ENCODE data around the gene PICALM.
A peak's percentile ranks its signal among the peaks of the same experiment; 100 is the strongest.

The PICALM gene

DNA sequence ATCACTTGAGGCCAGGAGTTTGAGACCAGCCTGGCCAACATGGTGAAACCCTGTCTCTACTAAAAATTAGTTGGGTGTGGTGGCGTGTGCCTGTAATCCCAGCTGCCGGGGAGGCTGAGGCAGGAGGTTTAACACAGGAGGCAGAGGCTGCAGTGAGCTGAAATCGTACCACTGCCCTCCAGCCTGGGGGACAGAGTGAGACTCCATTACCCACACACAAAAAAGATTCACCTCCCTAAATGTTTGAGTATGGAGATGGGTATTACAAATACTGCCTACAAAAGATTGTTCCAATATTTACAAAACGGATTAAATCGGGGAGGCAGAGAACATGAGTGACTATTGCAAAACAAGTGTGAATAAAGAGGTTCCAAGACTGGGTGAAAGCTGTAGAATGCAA is 98.3 kb downstream of the PICALM start:
- no peak overlapping the region for H3K27ac ChIP-seq (ENCODE audit: poor library complexity, severe bottlenecking)
- no peaks in the 10 kb centered on the region for H3K4me1 ChIP-seq (ENCODE audit: insufficient read depth, poor library complexity, severe bottlenecking)
- peaks cover 90% of the 10 kb centered on the region for H3K36me3 ChIP-seq (ENCODE audit: low read depth)
- DNase-seq (ENCODE audit: low spot score) (no peak), ATAC-seq (ENCODE audit: low read depth) (no peak)
- no peaks in the 10 kb centered on the region for H3K9me3 ChIP-seq (ENCODE audit: severe bottlenecking)
- H3K27me3 ChIP-seq (ENCODE audit: insufficient read depth, poor library complexity, severe bottlenecking), result no peaks in the 10 kb centered on the region
- TF ChIP-seq, protein P1, sequence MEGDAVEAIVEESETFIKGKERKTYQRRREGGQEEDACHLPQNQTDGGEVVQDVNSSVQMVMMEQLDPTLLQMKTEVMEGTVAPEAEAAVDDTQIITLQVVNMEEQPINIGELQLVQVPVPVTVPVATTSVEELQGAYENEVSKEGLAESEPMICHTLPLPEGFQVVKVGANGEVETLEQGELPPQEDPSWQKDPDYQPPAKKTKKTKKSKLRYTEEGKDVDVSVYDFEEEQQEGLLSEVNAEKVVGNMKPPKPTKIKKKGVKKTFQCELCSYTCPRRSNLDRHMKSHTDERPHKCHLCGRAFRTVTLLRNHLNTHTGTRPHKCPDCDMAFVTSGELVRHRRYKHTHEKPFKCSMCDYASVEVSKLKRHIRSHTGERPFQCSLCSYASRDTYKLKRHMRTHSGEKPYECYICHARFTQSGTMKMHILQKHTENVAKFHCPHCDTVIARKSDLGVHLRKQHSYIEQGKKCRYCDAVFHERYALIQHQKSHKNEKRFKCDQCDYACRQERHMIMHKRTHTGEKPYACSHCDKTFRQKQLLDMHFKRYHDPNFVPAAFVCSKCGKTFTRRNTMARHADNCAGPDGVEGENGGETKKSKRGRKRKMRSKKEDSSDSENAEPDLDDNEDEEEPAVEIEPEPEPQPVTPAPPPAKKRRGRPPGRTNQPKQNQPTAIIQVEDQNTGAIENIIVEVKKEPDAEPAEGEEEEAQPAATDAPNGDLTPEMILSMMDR (IDR thresholded peaks at IDR 0.05; ENCODE audit: poor library complexity, severe bottlenecking), result no peak
- H3K4me3 ChIP-seq (ENCODE audit: severe bottlenecking), result no peak overlapping the region

DNA sequence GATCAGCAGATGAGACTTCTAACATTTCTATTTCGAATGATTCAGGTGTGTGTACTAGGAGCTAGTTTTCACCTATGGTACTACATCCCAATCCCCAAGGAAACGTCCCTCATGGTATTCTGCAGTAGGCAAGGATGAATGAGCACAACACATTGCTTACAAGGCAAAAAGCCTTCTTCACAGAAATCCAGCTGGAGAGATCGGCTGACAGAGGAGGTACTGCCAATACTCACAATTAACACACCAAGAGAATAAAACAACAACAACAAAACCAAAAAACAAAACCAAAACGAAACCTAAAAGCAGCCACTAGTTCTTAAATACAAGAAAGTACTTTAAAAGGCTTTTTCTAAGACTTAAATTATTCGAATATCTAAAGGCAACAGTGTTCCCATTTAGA is 101.4 kb downstream of the PICALM start:
- Histone ChIP-seq H3K4me3 (ENCODE audit: severe bottlenecking) (no peak overlapping the region), H3K9me3 (ENCODE audit: severe bottlenecking) (no peaks in the 10 kb centered on the region), H3K4me1 (ENCODE audit: insufficient read depth, poor library complexity, severe bottlenecking) (peaks cover 5% of the 10 kb centered on the region), H3K36me3 (ENCODE audit: low read depth) (peaks cover 88% of the 10 kb centered on the region), H3K27ac (ENCODE audit: poor library complexity, severe bottlenecking) (no peak overlapping the region), H3K27me3 (ENCODE audit: insufficient read depth, poor library complexity, severe bottlenecking) (no peaks in the 10 kb centered on the region)
- TF ChIP-seq, protein P1 (IDR thresholded peaks at IDR 0.05; ENCODE audit: poor library complexity, severe bottlenecking), result no peak
- DNase-seq (ENCODE audit: low spot score) (no peak), ATAC-seq (ENCODE audit: low read depth) (no peak)

DNA sequence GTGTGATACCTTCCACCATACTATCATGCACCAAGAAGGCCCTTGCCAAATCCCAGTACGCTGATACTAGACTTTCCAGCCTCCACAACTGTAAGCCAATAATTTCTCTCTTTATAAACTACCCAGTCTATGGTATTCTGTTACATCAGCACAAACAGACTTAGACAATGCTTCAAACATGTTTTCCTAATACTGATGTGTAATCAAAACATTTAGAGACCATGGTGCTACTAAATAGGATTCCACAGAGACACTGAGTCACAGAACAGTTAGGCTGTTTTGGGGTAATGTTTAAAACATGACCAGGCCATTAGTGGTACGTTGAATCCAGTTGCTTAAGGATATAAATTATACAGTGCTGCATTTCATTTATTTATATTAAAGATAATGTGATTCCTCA is 103.7 kb downstream of the PICALM start:
- H3K4me3 ChIP-seq (ENCODE audit: severe bottlenecking), result no peak overlapping the region
- TF ChIP-seq, protein P1 (IDR thresholded peaks at IDR 0.05; ENCODE audit: poor library complexity, severe bottlenecking), result no peak
- peaks cover 82% of the 10 kb centered on the region for H3K36me3 ChIP-seq (ENCODE audit: low read depth)
- H3K27me3 ChIP-seq (ENCODE audit: insufficient read depth, poor library complexity, severe bottlenecking), result no peaks in the 10 kb centered on the region
- H3K9me3 ChIP-seq (ENCODE audit: severe bottlenecking), result no peaks in the 10 kb centered on the region
- peaks cover 15% of the 10 kb centered on the region for H3K4me1 ChIP-seq (ENCODE audit: insufficient read depth, poor library complexity, severe bottlenecking)
- DNase-seq (ENCODE audit: low spot score) (no peak), ATAC-seq (ENCODE audit: low read depth) (no peak)
- H3K27ac ChIP-seq (ENCODE audit: poor library complexity, severe bottlenecking), result no peak overlapping the region

DNA sequence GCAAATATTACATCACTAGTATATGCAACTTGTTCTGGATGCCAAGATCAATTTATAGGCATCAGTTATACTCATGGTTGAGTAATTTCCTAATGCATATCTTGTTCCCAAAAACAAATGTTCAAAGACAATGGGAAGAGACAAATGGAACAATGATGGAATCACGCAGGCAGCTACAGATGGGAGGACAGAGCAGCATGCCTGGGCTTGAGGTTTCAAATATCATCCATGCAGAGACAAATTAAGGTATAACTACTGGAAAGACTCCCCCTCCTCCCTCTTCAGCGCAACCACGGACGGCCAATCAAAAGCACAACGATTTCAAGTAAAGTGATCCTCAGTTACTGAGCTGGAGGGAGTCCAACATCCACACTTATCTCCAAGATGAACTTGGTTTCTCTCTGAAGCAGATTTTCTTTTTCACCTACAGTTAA is 106.9 kb downstream of the PICALM start:
- TF ChIP-seq, protein P1 (IDR thresholded peaks at IDR 0.05; ENCODE audit: poor library complexity, severe bottlenecking), result no peak
- Histone ChIP-seq H3K4me3 (ENCODE audit: severe bottlenecking) (no peak overlapping the region), H3K27me3 (ENCODE audit: insufficient read depth, poor library complexity, severe bottlenecking) (no peaks in the 10 kb centered on the region), H3K36me3 (ENCODE audit: low read depth) (peaks cover 79% of the 10 kb centered on the region), H3K4me1 (ENCODE audit: insufficient read depth, poor library complexity, severe bottlenecking) (peaks cover 15% of the 10 kb centered on the region), H3K27ac (ENCODE audit: poor library complexity, severe bottlenecking) (peak overlapping the region; percentile 76), H3K9me3 (ENCODE audit: severe bottlenecking) (peaks cover 3% of the 10 kb centered on the region)
- DNase-seq (ENCODE audit: low spot score) (peak; percentile 71), ATAC-seq (ENCODE audit: low read depth) (peak; percentile 95)

DNA sequence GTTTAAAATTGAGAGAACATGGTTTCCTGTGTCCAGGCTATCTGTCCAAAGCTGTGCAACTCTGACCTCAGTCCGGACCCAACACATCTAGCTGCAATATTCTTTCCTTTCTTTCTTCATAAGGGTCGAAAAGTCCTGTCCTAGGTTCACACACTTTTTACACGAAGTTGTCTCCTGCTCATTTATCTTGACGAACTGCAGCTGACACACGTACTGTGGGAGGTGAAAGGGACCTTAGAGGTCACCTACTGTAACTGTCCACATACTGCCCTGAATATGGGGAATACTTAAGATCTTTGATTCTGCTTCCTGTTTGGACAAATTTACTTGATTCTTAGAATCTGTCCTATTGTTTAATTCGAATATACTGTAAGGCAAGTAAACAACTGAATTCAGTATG is 107.8 kb downstream of the PICALM start:
- H3K27me3 ChIP-seq (ENCODE audit: insufficient read depth, poor library complexity, severe bottlenecking), result no peaks in the 10 kb centered on the region
- ATAC-seq (ENCODE audit: low read depth), result no peak
- H3K36me3 ChIP-seq (ENCODE audit: low read depth), result peaks cover 79% of the 10 kb centered on the region
- H3K27ac ChIP-seq (ENCODE audit: poor library complexity, severe bottlenecking), result peak overlapping the region; percentile 76
- peaks cover 15% of the 10 kb centered on the region for H3K4me1 ChIP-seq (ENCODE audit: insufficient read depth, poor library complexity, severe bottlenecking)
- peaks cover 3% of the 10 kb centered on the region for H3K9me3 ChIP-seq (ENCODE audit: severe bottlenecking)
- no peak for DNase-seq (ENCODE audit: low spot score)
- H3K4me3 ChIP-seq (ENCODE audit: severe bottlenecking), result no peak overlapping the region
- TF ChIP-seq, protein P1 (IDR thresholded peaks at IDR 0.05; ENCODE audit: poor library complexity, severe bottlenecking), result no peak

Measured in RWPE2 (cell line).